B cell (primary cell): ENCODE data around the gene MLH1. TPM values are rescaled to one million over a fixed set of nuclear protein-coding genes. Genes with fewer than 3 reads are reported as not detected.
A peak's percentile ranks its signal among the peaks of the same experiment; 100 is the strongest.

Experiments
- ATAC-seq: fragments of 200-7000 bp; cut with Tn5 transposase; one replicate; pipeline ENCODE4 v1.10.0; 2021; ENCODE audit warnings: low read depth, mild to moderate bottlenecking, moderate number of reproducible peaks, moderate library complexity
- CTCF ChIA-PET: fragments of 350-600 bp; sonication (Branson Sonifier 250); formaldehyde crosslinking; loops from one replicate; lab custom pipeline; 2021; ENCODE audit warnings: antibody characterized with exemption, inconsistent platforms; lab: Charles Lee
- POLR2A ChIA-PET: fragments of 350-600 bp; sonication (Branson Sonifier 250); formaldehyde crosslinking; loops from one replicate; lab custom pipeline; 2021; ENCODE audit warnings: antibody characterized with exemption; lab: Charles Lee
- DNase-seq: peaks from one replicate; pipeline ENCODE4 v3.0.0; 2013
- H2AFZ ChIP-seq: 2 replicates; pipeline ENCODE4 v1.6.1; 2012; ENCODE audit warnings: mild to moderate bottlenecking, low read depth, low read length; ENCODE audit not compliant: insufficient read depth, poor library complexity, severe bottlenecking
- H3K27ac ChIP-seq, 2 donors: 1 replicate in 1 of 2; 2 replicates in 1 of 2; pipeline ENCODE4 v1.5.1; 2012 to 2013; ENCODE audit warnings: low read length in 2 of 2, mild to moderate bottlenecking in 2 of 2, moderate library complexity in 1 of 2
- H3K27me3 ChIP-seq, 4 experiments: fragments of 200-600 bp in 1 of 4; sonication (generic) in 1 of 4; replicated peaks in 1 of 4; 1 replicate in 2 of 4; 2 replicates in 2 of 4; pipeline versions ENCODE4 v1.6.1 to v1.7.0; 2013 to 2016; ENCODE audit warnings: low read length in 3 of 4, mild to moderate bottlenecking in 2 of 4, mixed read lengths in 1 of 4, moderate library complexity in 1 of 4; ENCODE audit not compliant: insufficient read depth in 4 of 4, control insufficient read depth in 3 of 4; ENCODE audit errors: control extremely low read depth in 1 of 4
- H3K36me3 ChIP-seq, 2 experiments: replicated peaks in 1 of 2; 1 replicate in 1 of 2; 2 replicates in 1 of 2; pipeline versions ENCODE4 v1.6.1 to v1.7.1; 2013; ENCODE audit warnings: low read length in 1 of 2; ENCODE audit not compliant: insufficient read depth in 2 of 2, control insufficient read depth in 1 of 2; ENCODE audit errors: control extremely low read depth in 1 of 2, extremely low read depth in 1 of 2
- H3K4me1 ChIP-seq, 2 donors: fragments of 200-600 bp in 1 of 2; sonication (generic) in 1 of 2; 1 replicate in 1 of 2; 2 replicates in 1 of 2; pipeline versions ENCODE4 v1.5.1 to v1.6.1; 2013 to 2017; ENCODE audit warnings: low read length in 2 of 2; ENCODE audit not compliant: control insufficient read depth in 2 of 2, insufficient read depth in 2 of 2
- H3K4me2 ChIP-seq: replicated peaks from 2 replicates; pipeline ENCODE3; 2012; ENCODE audit warnings: mild to moderate bottlenecking, low read depth, low read length; ENCODE audit not compliant: poor library complexity, severe bottlenecking
- H3K4me3 ChIP-seq, 5 experiments: fragments of 200-600 bp in 1 of 5; sonication (generic) in 1 of 5; 1 replicate in 3 of 5; 2 replicates in 2 of 5; pipeline versions ENCODE4 v1.5.1 to v1.7.0; 2011 to 2016; ENCODE audit warnings: low read length in 4 of 5, mild to moderate bottlenecking in 4 of 5, low read depth in 2 of 5, control low read depth in 1 of 5, moderate library complexity in 1 of 5; ENCODE audit not compliant: insufficient read depth in 1 of 5; ENCODE audit errors: control extremely low read depth in 1 of 5, extremely low read depth in 1 of 5
- H3K79me2 ChIP-seq: fragments of 200-600 bp; sonication (generic); one replicate; pipeline ENCODE4 v1.6.0; 2016; ENCODE audit warnings: low read length; ENCODE audit not compliant: control insufficient read depth, insufficient read depth
- H3K9ac ChIP-seq: fragments of 200-600 bp; sonication (generic); 2 replicates; pipeline ENCODE4 v1.6.1; 2017; ENCODE audit warnings: mild to moderate bottlenecking, low read length, moderate library complexity
- H3K9me3 ChIP-seq, 3 donors: one replicate each; pipeline versions ENCODE4 v1.6.1 to v1.7.1; 2013; ENCODE audit warnings: low read length in 2 of 3; ENCODE audit not compliant: control insufficient read depth in 2 of 3, insufficient read depth in 1 of 3; ENCODE audit errors: control extremely low read depth in 1 of 3
- H4K20me1 ChIP-seq: 2 replicates; pipeline ENCODE4 v1.6.0; 2012; ENCODE audit warnings: mild to moderate bottlenecking, low read length; ENCODE audit not compliant: insufficient read depth, control insufficient read depth, poor library complexity, severe bottlenecking
- H3K27ac Mint-ChIP-seq: one replicate; pipeline ENCODE4 v1.8.0; 2021; ENCODE audit warnings: mixed read lengths
- H3K27me3 Mint-ChIP-seq: one replicate; pipeline ENCODE4 v1.8.0; 2021; ENCODE audit warnings: mixed read lengths
- H3K4me1 Mint-ChIP-seq: one replicate; pipeline ENCODE4 v1.8.0; 2021; ENCODE audit warnings: mixed read lengths
- H3K4me3 Mint-ChIP-seq: one replicate; pipeline ENCODE4 v1.8.0; 2021; ENCODE audit warnings: mixed read lengths
- H3K9me3 Mint-ChIP-seq: one replicate; pipeline ENCODE4 v1.8.0; 2022; ENCODE audit warnings: mixed read lengths; ENCODE audit not compliant: insufficient read depth
- CTCF ChIP-seq: fragments of 200-600 bp; IDR thresholded peaks from one replicate; pipeline ENCODE4 v1.8.0; 2022; ENCODE audit warnings: antibody characterized with exemption, mild to moderate bottlenecking
- EZH2 ChIP-seq: IDR thresholded peaks from 2 replicates; pipeline ENCODE4 v1.6.1; 2012; ENCODE audit warnings: borderline replicate concordance, low read depth, mild to moderate bottlenecking, moderate library complexity, low read length; ENCODE audit not compliant: insufficient read depth, poor library complexity, severe bottlenecking
- WGBS: methylation state at CpG from one replicate; pipeline ENCODE4 v1.1.5; 2013; ENCODE audit warnings: missing lambda C conversion rate; ENCODE audit not compliant: insufficient coverage; 5-methylcytosine and 5-hydroxymethylcytosine counted together
- intact Hi-C: fragments of 100-400 bp; cut with micrococcal nuclease; formaldehyde crosslinking; loops from one replicate; pipeline ENCODE4 v1.10.0; 2022
- polyA plus RNA-seq: library from polyadenylated mRNA; depleted of rRNA; stranded (reverse); fragments of >200 nt; gene quantifications from 2 replicates; pipeline ENCODE4 v1.2.3, GENCODE V29; 2012
- total RNA-seq, 2 donors: library from RNA; stranded (reverse); fragments of 120-200 nt in 1 of 2; gene quantifications; 1 replicate in 1 of 2; 2 replicates in 1 of 2; pipeline versions ENCODE4 v1.2.3 to v1.2.4, GENCODE V29; 2013 to 2022

MLH1 gene
- total and polyA plus RNA-seq, 2 donors (not counting 1 experiment from before 2014, with no cell fraction given) = 22.4 to 38.5 TPM

- ChIA-PET POLR2A (no interaction called here), CTCF (interaction anchor here (0.8 to 1.7 kb wide), 9 partner anchors 9 to 194 kb away, joined by 3 to 6 read pairs (median 4); partner anchors contain the start of genes EPM2AIP1 and MLH1)
- 80% methylated on average over 1 of the region's 3 CpGs for WGBS
- no peaks in the 10 kb centered on the region for H3K27me3 ChIP-seq
- H3K27ac ChIP-seq = peak overlapping the region in 1 of 2 donors; percentile 21
- intact Hi-C loops = loop anchor here (1.0 kb wide), 1 partner anchor 188 kb away; no protein-coding TSS in a partner anchor
- H3K36me3 ChIP-seq = peaks cover 9 to 71% of the 10 kb centered on the region in 2 experiments
- no peak overlapping the region for H3K4me3 Mint-ChIP-seq
- TF ChIP-seq CTCF (no peak), EZH2 (no peak)
- peak; percentile 14 for DNase-seq
- H2AFZ ChIP-seq = no peak overlapping the region
- no peak overlapping the region for H3K4me2 ChIP-seq
- no peak for ATAC-seq
- H3K9ac ChIP-seq = no peak overlapping the region
- H3K4me3 ChIP-seq = no peak overlapping the region
- no peaks in the 10 kb centered on the region for H3K27me3 Mint-ChIP-seq
- peaks cover 10% of the 10 kb centered on the region for H3K4me1 Mint-ChIP-seq
- peak overlapping the region; percentile 17 for H3K27ac Mint-ChIP-seq
- H3K9me3 Mint-ChIP-seq = no peaks in the 10 kb centered on the region
- peaks cover 5 to 6% of the 10 kb centered on the region in 2 donors for H3K4me1 ChIP-seq
- peaks cover 19% of the 10 kb centered on the region for H3K79me2 ChIP-seq
- H3K9me3 ChIP-seq = no peaks in the 10 kb centered on the region
- no peaks in the 10 kb centered on the region for H4K20me1 ChIP-seq
These were observed 31.6 kb downstream of the MLH1 start for GRCh38 chr3:37024820-37025405.
